IMR-90 (cell line): ENCODE data around the gene TPPP3.

ENCODE experiments used
- BHLHE40 ChIP-seq: fragments of 150-350 bp; IDR thresholded peaks from 2 replicates; pipeline ENCODE4 v1.6.1; 2016; ENCODE audit warnings: mild to moderate bottlenecking, low read depth, low read length
- CHD1 ChIP-seq: IDR thresholded peaks from 2 replicates; pipeline ENCODE4 v1.6.1; 2012; ENCODE audit warnings: low read depth, low read length, improper control_type of control experiment
- FOS ChIP-seq: fragments of 150-350 bp; IDR thresholded peaks from 2 replicates; pipeline ENCODE4 v1.6.1; 2016; ENCODE audit warnings: low read depth, low read length
- MAFK ChIP-seq: IDR thresholded peaks from 2 replicates; pipeline ENCODE4 v1.6.1; 2012; ENCODE audit warnings: low read depth, low read length, improper control_type of control experiment
- MAZ ChIP-seq: IDR thresholded peaks from 2 replicates; pipeline ENCODE4 v1.6.1; 2012; ENCODE audit warnings: low read depth, mild to moderate bottlenecking, low read length, improper control_type of control experiment, moderate library complexity, borderline replicate concordance
- MXI1 ChIP-seq: IDR thresholded peaks from 2 replicates; pipeline ENCODE4 v1.6.1; 2012; ENCODE audit warnings: low read depth, mild to moderate bottlenecking, low read length, moderate library complexity, borderline replicate concordance
- NFE2L2 ChIP-seq: fragments of 150-350 bp; IDR thresholded peaks from 2 replicates; pipeline ENCODE4 v1.6.1; 2016; ENCODE audit warnings: low read depth, mild to moderate bottlenecking, low read length
- POLR2A ChIP-seq: IDR thresholded peaks from 2 replicates; pipeline ENCODE4 v1.6.1; 2012; ENCODE audit warnings: mild to moderate bottlenecking, low read depth, low read length
- RFX5 ChIP-seq: IDR thresholded peaks from 2 replicates; pipeline ENCODE4 v1.8.0; 2012; ENCODE audit warnings: low read depth, mild to moderate bottlenecking, low read length, moderate library complexity
- SMC3 ChIP-seq: fragments of 150-350 bp; IDR thresholded peaks from 2 replicates; pipeline ENCODE4 v1.6.1; 2016; ENCODE audit warnings: low read depth, mild to moderate bottlenecking, antibody characterized with exemption, low read length, moderate library complexity
- TF ChIP-seq, protein P1 (sequence below): conservative IDR thresholded peaks from 2 replicates; pipeline ENCODE4 v1.5.1; 2012; ENCODE audit warnings: mild to moderate bottlenecking, low read depth, low read length, improper control_type of control experiment
- TF ChIP-seq, protein P2 (sequence below): fragments of 150-350 bp; IDR thresholded peaks from 2 replicates; pipeline ENCODE4 v1.6.1; 2017; ENCODE audit warnings: mild to moderate bottlenecking, antibody characterized with exemption, low read length, low read depth
- TF ChIP-seq, protein P3 (sequence below): fragments of 150-350 bp; IDR thresholded peaks from 2 replicates; pipeline ENCODE4 v1.6.1; 2016; ENCODE audit warnings: low read depth, mild to moderate bottlenecking, low read length, moderate library complexity, borderline replicate concordance

DNA sequence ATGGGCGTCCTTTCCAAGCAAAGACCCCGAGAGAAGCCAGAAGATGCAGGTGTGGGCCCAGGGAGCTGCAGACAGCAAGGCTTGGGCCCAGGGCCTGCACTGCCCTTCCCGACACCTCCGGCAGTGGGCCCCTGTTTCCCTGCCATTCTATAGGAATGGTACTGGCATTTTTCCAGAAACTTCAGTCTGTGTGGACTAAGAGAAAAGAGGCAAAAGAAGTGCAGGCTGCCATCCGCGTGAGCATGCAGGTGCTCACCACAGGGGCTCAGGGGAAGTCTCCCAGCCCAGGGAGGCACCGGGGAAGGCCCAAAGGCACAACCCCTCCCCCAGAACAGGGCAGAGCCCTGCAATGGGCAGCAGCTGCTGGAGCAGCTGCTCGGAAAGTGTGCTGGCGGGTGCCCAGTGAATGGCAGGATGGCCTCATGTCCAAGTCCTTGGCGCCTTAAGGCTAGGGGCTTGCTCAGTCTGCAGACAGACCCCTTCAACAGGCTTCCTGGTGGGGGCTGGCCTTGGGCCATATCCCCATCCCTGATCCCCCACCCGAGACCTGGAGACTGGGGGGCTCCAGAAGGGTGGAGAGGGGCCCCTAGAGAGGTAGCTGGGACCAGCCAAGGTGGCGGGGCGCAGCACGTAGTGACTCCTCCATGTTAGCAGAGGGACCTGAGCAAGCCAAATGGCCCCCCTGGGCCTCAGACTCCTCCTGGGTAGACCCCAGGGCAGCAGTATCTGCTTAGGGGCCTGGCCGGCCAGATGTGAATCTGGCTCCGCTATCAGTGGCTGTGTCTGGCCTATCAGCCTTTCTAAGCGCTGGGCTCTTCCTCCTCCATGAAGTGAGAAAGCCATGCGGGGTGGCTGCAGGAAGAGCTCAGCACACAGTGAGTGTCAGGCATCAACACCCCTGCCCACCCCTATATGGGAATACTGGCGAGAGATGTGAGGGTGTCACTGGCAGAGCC lies 6.7 kb upstream of the TPPP3 start:
- TF ChIP-seq NFE2L2 (no peak), MXI1 (no peak), POLR2A (no peak), SMC3 (no peak), BHLHE40 (no peak), RFX5 (no peak), MAZ (no peak), MAFK (no peak), CHD1 (no peak), FOS (no peak)
- TF ChIP-seq, protein P1, sequence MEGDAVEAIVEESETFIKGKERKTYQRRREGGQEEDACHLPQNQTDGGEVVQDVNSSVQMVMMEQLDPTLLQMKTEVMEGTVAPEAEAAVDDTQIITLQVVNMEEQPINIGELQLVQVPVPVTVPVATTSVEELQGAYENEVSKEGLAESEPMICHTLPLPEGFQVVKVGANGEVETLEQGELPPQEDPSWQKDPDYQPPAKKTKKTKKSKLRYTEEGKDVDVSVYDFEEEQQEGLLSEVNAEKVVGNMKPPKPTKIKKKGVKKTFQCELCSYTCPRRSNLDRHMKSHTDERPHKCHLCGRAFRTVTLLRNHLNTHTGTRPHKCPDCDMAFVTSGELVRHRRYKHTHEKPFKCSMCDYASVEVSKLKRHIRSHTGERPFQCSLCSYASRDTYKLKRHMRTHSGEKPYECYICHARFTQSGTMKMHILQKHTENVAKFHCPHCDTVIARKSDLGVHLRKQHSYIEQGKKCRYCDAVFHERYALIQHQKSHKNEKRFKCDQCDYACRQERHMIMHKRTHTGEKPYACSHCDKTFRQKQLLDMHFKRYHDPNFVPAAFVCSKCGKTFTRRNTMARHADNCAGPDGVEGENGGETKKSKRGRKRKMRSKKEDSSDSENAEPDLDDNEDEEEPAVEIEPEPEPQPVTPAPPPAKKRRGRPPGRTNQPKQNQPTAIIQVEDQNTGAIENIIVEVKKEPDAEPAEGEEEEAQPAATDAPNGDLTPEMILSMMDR: no peak
- TF ChIP-seq, protein P2, sequence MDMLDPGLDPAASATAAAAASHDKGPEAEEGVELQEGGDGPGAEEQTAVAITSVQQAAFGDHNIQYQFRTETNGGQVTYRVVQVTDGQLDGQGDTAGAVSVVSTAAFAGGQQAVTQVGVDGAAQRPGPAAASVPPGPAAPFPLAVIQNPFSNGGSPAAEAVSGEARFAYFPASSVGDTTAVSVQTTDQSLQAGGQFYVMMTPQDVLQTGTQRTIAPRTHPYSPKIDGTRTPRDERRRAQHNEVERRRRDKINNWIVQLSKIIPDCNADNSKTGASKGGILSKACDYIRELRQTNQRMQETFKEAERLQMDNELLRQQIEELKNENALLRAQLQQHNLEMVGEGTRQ: no peak
- TF ChIP-seq, protein P3, sequence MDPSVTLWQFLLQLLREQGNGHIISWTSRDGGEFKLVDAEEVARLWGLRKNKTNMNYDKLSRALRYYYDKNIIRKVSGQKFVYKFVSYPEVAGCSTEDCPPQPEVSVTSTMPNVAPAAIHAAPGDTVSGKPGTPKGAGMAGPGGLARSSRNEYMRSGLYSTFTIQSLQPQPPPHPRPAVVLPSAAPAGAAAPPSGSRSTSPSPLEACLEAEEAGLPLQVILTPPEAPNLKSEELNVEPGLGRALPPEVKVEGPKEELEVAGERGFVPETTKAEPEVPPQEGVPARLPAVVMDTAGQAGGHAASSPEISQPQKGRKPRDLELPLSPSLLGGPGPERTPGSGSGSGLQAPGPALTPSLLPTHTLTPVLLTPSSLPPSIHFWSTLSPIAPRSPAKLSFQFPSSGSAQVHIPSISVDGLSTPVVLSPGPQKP: no peak
